Panc1 (cell line): ENCODE data around the gene LRBA. TPM values are rescaled to one million over a fixed set of nuclear protein-coding genes. Genes with fewer than 3 reads are reported as not detected.

ENCODE experiments used
- ATAC-seq: fragments of 200-7000 bp; cut with Tn5 transposase; 2 replicates; pipeline ENCODE4 v1.9.1; 2020; ENCODE audit warnings: mild to moderate bottlenecking, moderate library complexity
- BruUV-seq: library from RNA; stranded (reverse); fragments of 400-500 nt; replicated peaks from 2 replicates; lab custom pipeline; 2021; lab: Mats Ljungman, UMichigan
- CTCF ChIA-PET: fragments of 300-600 bp; sonication (Branson Sonifier 250); formaldehyde crosslinking; loops from one replicate; lab custom pipeline; 2022; ENCODE audit warnings: antibody characterized with exemption; lab: Charles Lee
- POLR2A ChIA-PET: fragments of 300-600 bp; sonication (Branson Sonifier 250); formaldehyde crosslinking; loops from one replicate; lab custom pipeline; 2022; ENCODE audit warnings: antibody characterized with exemption; lab: Charles Lee
- DNase-seq: peaks from one replicate; pipeline ENCODE4 v3.0.0-alpha.2; 2010; ENCODE audit warnings: low read depth, low spot score
- H3K27ac ChIP-seq: 2 replicates; pipeline ENCODE4 v1.5.1; 2011; ENCODE audit warnings: mild to moderate bottlenecking, low read length, inconsistent platforms
- H3K27me3 ChIP-seq: fragments of 200-500 bp; sonication (Bioruptor generic); 2 replicates; pipeline ENCODE4 v1.6.0; 2014; ENCODE audit warnings: low read length, inconsistent platforms; ENCODE audit not compliant: control insufficient read depth, insufficient read depth
- H3K36me3 ChIP-seq: fragments of 200-500 bp; sonication (Bioruptor generic); 2 replicates; pipeline ENCODE4 v1.5.1; 2014; ENCODE audit warnings: inconsistent platforms, mild to moderate bottlenecking, low read length, moderate library complexity; ENCODE audit not compliant: control insufficient read depth, insufficient read depth
- H3K4me1 ChIP-seq: 2 replicates; pipeline ENCODE4 v1.5.1; 2011; ENCODE audit warnings: inconsistent platforms, mild to moderate bottlenecking, low read length, moderate library complexity; ENCODE audit not compliant: control insufficient read depth, insufficient read depth
- H3K4me3 ChIP-seq, 2 experiments: 2 replicates each; pipeline ENCODE4 v1.5.1; 2011 to 2012; ENCODE audit warnings: low read depth in 2 of 2, low read length in 2 of 2, mild to moderate bottlenecking in 2 of 2, inconsistent platforms in 1 of 2, moderate library complexity in 1 of 2
- H3K9me3 ChIP-seq: fragments of 200-500 bp; sonication (Bioruptor generic); 2 replicates; pipeline ENCODE4 v1.5.1; 2014; ENCODE audit warnings: low read depth, mild to moderate bottlenecking, inconsistent platforms, low read length, moderate library complexity; ENCODE audit not compliant: control insufficient read depth, insufficient read depth
- CTCF ChIP-seq: fragments of 450-650 bp; IDR thresholded peaks from 2 replicates; pipeline ENCODE4 v1.5.1; 2017; ENCODE audit warnings: mild to moderate bottlenecking
- POLR2AphosphoS5 ChIP-seq: IDR thresholded peaks from 2 replicates; pipeline ENCODE4 v1.6.1; 2012; ENCODE audit warnings: mild to moderate bottlenecking, low read depth, low read length, moderate library complexity
- REST ChIP-seq, 2 experiments: IDR thresholded peaks; 2 replicates each; pipeline ENCODE4 v1.6.1; 2011 to 2012; ENCODE audit warnings: low read depth in 2 of 2, control low read depth in 1 of 2, low read length in 1 of 2, mild to moderate bottlenecking in 1 of 2, moderate library complexity in 1 of 2; ENCODE audit not compliant: insufficient read depth in 1 of 2
- SIN3A ChIP-seq: IDR thresholded peaks from 2 replicates; pipeline ENCODE4 v1.6.1; 2012; ENCODE audit warnings: low read depth, mild to moderate bottlenecking, low read length, moderate library complexity, borderline replicate concordance; ENCODE audit not compliant: insufficient read depth
- TCF7L2 ChIP-seq: IDR thresholded peaks from 2 replicates; pipeline ENCODE4 v1.6.1; 2011; ENCODE audit warnings: mild to moderate bottlenecking, low read depth, low read length, inconsistent platforms
- in situ Hi-C: cut with HindIII; loops from 2 replicates; pipeline ENCODE4 v1.10.0; 2016; ENCODE audit warnings: low sequenced_read_pairs, low pct_unique_long_range_greater_than_20kb
- intact Hi-C: fragments of 100-400 bp; cut with micrococcal nuclease; formaldehyde crosslinking; loops from one replicate; pipeline ENCODE4 v1.10.0; 2022; ENCODE audit not compliant: unreplicated experiment
- total RNA-seq: library from RNA; stranded (reverse); gene quantifications from one replicate; pipeline ENCODE4 v1.2.1, GENCODE V29; 2021; ENCODE audit not compliant: unreplicated experiment

Gene LRBA
- total RNA-seq, 1 experiment from 2014 or later, result 26.4 TPM

GRCh38 chr4:150582873-150583286 lies 432.2 kb downstream of the LRBA start:
- POLR2A ChIA-PET, result no interaction called here

GRCh38 chr4:150582146-150582872 lies 432.8 kb downstream of the LRBA start, which contains the start of gene MAB21L2:
MAB21L2 (plus strand) TSS chr4:150582151; CDS start chr4:150583030, 879 bp downstream.
- Histone ChIP-seq H3K4me3 (peak within 1 kb of the TSS in 1 of 2 experiments; percentile 28; a peak in 1 of 4 replicates), H3K27me3 (no peaks in the 10 kb centered on the region), H3K27ac (no peak within 1 kb of the TSS), H3K36me3 (no peaks in the 10 kb centered on the region; the same call in 1 of the 2 replicates), H3K4me1 (no peaks in the 10 kb centered on the region), H3K9me3 (no peaks in the 10 kb centered on the region)
- CTCF ChIA-PET, result no interaction called here
- TF ChIP-seq CTCF, result no peak
- TF ChIP-seq POLR2AphosphoS5, result no peak
- no peak for TF ChIP-seq SIN3A
- TF ChIP-seq TCF7L2, result no peak
- DNase-seq (no peak), ATAC-seq (no peak)
- intact Hi-C loops, result no loop called here
- in situ Hi-C loops, result no loop called here
- no TSS peak for BruUV-seq
- POLR2A ChIA-PET, result no interaction called here

More at GRCh38 chr4:150582873-150583286, 432.2 kb downstream of the LRBA start:
- BruUV-seq, result no TSS peak
- ATAC-seq, result no peak
- Histone ChIP-seq H3K4me3 (peak overlapping the region in 1 of 2 experiments; percentile 28; a peak in 1 of 4 replicates), H3K4me1 (no peaks in the 10 kb centered on the region), H3K36me3 (no peaks in the 10 kb centered on the region; the same call in 1 of the 2 replicates), H3K27ac (no peak overlapping the region), H3K27me3 (no peaks in the 10 kb centered on the region), H3K9me3 (no peaks in the 10 kb centered on the region)
- intact Hi-C loops, result no loop called here
- CTCF ChIA-PET, result no interaction called here
- in situ Hi-C loops, result no loop called here
- no peak for DNase-seq
- no peak for TF ChIP-seq POLR2AphosphoS5
- TF ChIP-seq SIN3A, result no peak
- TF ChIP-seq REST (IDR thresholded peaks at IDR 0.05; ENCODE audit: insufficient read depth in 1 of 2, low read depth in 2 of 2, low read length in 1 of 2), result no peak
- TF ChIP-seq TCF7L2, result no peak
- TF ChIP-seq CTCF, result no peak
